ENCODE measurements around the gene FSIP1. TPM values are rescaled to one million over a fixed set of nuclear protein-coding genes. Genes with fewer than 3 reads are reported as not detected.

The FSIP1 gene
- total RNA-seq, 1 experiment from 2014 or later: 1.3 TPM

GRCh38 chr15:39704235-39704634 is 78.4 kb downstream of the FSIP1 start:
- no peaks in the 10 kb centered on the region for H3K27me3 Mint-ChIP-seq (ENCODE audit: insufficient read depth, unreplicated experiment)
- POLR2A ChIA-PET: no interaction called here
- H3K4me1 Mint-ChIP-seq (ENCODE audit: low read depth, unreplicated experiment): peaks cover 23% of the 10 kb centered on the region
- Histone ChIP-seq H3K4me3 (ENCODE audit: low read depth, low read length) (no peak overlapping the region), H3K27me3 (replicated peaks; ENCODE audit: control insufficient read depth, insufficient read depth, low read length) (no peaks in the 10 kb centered on the region), H3K9me3 (no peaks in the 10 kb centered on the region), H3K36me3 (ENCODE audit: control insufficient read depth, insufficient read depth, low read length) (no peaks in the 10 kb centered on the region), H3K4me1 (peaks cover 40% of the 10 kb centered on the region)
- intact Hi-C loops (cut with micrococcal nuclease; ENCODE audit: unreplicated experiment): no loop called here
- H3K4me3 Mint-ChIP-seq (ENCODE audit: unreplicated experiment): no peak overlapping the region
- CTCF ChIA-PET: interaction anchor here (1.5 kb wide), 1 partner anchor 53 kb away, joined by 3 read pairs; no protein-coding TSS in a partner anchor
- H3K36me3 Mint-ChIP-seq (ENCODE audit: insufficient read depth, unreplicated experiment): no peaks in the 10 kb centered on the region
- BruUV-seq (replicated peaks): no TSS peak
- no peak overlapping the region for H3K27ac Mint-ChIP-seq (ENCODE audit: unreplicated experiment)
- no peak for DNase-seq
- H3K9me3 Mint-ChIP-seq (ENCODE audit: unreplicated experiment): no peaks in the 10 kb centered on the region
- TF ChIP-seq CTCF (IDR thresholded peaks at IDR 0.05; ENCODE audit: insufficient read depth in 1 of 2, low read depth in 1 of 2, low read length in 1 of 2, severe bottlenecking in 1 of 2, unreplicated experiment in 1 of 2): no peak

GRCh38 chr15:39701988-39702387 is 80.7 kb downstream of the FSIP1 start:
- no peak for TF ChIP-seq CTCF (IDR thresholded peaks at IDR 0.05; ENCODE audit: insufficient read depth in 1 of 2, low read depth in 1 of 2, low read length in 1 of 2, severe bottlenecking in 1 of 2, unreplicated experiment in 1 of 2)
- Histone ChIP-seq H3K9me3 (no peaks in the 10 kb centered on the region), H3K4me1 (peaks cover 60% of the 10 kb centered on the region), H3K36me3 (ENCODE audit: control insufficient read depth, insufficient read depth, low read length) (no peaks in the 10 kb centered on the region), H3K27me3 (replicated peaks; ENCODE audit: control insufficient read depth, insufficient read depth, low read length) (no peaks in the 10 kb centered on the region), H3K4me3 (ENCODE audit: low read depth, low read length) (no peak overlapping the region)
- H3K4me3 Mint-ChIP-seq (ENCODE audit: unreplicated experiment): no peak overlapping the region
- no peaks in the 10 kb centered on the region for H3K9me3 Mint-ChIP-seq (ENCODE audit: unreplicated experiment)
- H3K4me1 Mint-ChIP-seq (ENCODE audit: low read depth, unreplicated experiment): peaks cover 42% of the 10 kb centered on the region
- H3K27me3 Mint-ChIP-seq (ENCODE audit: insufficient read depth, unreplicated experiment): no peaks in the 10 kb centered on the region
- CTCF ChIA-PET: no interaction called here
- POLR2A ChIA-PET: no interaction called here
- DNase-seq: no peak
- intact Hi-C loops (cut with micrococcal nuclease; ENCODE audit: unreplicated experiment): no loop called here
- peak overlapping the region; percentile 38 for H3K27ac Mint-ChIP-seq (ENCODE audit: unreplicated experiment)
- BruUV-seq (replicated peaks): no TSS peak
- H3K36me3 Mint-ChIP-seq (ENCODE audit: insufficient read depth, unreplicated experiment): no peaks in the 10 kb centered on the region

- intact Hi-C loops (cut with micrococcal nuclease; ENCODE audit: unreplicated experiment): no loop called here
- Mint-ChIP-seq H3K27me3 (ENCODE audit: insufficient read depth, unreplicated experiment) (no peaks in the 10 kb centered on the region), H3K36me3 (ENCODE audit: insufficient read depth, unreplicated experiment) (no peaks in the 10 kb centered on the region), H3K9me3 (ENCODE audit: unreplicated experiment) (no peaks in the 10 kb centered on the region), H3K4me1 (ENCODE audit: low read depth, unreplicated experiment) (peaks cover 50% of the 10 kb centered on the region), H3K27ac (ENCODE audit: unreplicated experiment) (peak overlapping the region; percentile 30), H3K4me3 (ENCODE audit: unreplicated experiment) (no peak overlapping the region)
- Histone ChIP-seq H3K36me3 (ENCODE audit: control insufficient read depth, insufficient read depth, low read length) (no peaks in the 10 kb centered on the region), H3K27me3 (replicated peaks; ENCODE audit: control insufficient read depth, insufficient read depth, low read length) (no peaks in the 10 kb centered on the region), H3K4me1 (peaks cover 76% of the 10 kb centered on the region), H3K4me3 (ENCODE audit: low read depth, low read length) (no peak overlapping the region), H3K9me3 (no peaks in the 10 kb centered on the region)
- ChIA-PET CTCF (no interaction called here), POLR2A (no interaction called here)
- BruUV-seq (replicated peaks): no TSS peak
- no peak for DNase-seq
- TF ChIP-seq CTCF (IDR thresholded peaks at IDR 0.05; ENCODE audit: insufficient read depth in 1 of 2, low read depth in 1 of 2, low read length in 1 of 2, severe bottlenecking in 1 of 2, unreplicated experiment in 1 of 2): no peak
These were observed 82.3 kb downstream of the FSIP1 start for GRCh38 chr15:39700375-39700700.

Measured in Caco-2 (cell line).